SK-N-SH (cell line): Measurements from ENCODE around the gene SLC6A17.

Source experiments
- CHD2 ChIP-seq: fragments of 150-350 bp; IDR thresholded peaks from 2 replicates; pipeline ENCODE4 v1.6.1; 2018; ENCODE audit warnings: low read length; ENCODE audit not compliant: partially characterized antibody
- TAF1 ChIP-seq: IDR thresholded peaks from 2 replicates; pipeline ENCODE4 v1.6.1; 2012; ENCODE audit warnings: low read depth, mild to moderate bottlenecking, low read length, moderate library complexity, borderline replicate concordance
- TF ChIP-seq, protein P1 (sequence below): fragments of 200-600 bp; sonication (generic); IDR thresholded peaks from 2 replicates; pipeline ENCODE4 v1.6.1; 2017; ENCODE audit warnings: antibody characterized with exemption, mild to moderate bottlenecking, moderate library complexity
- TF ChIP-seq, protein P2 (sequence below): IDR thresholded peaks from 2 replicates; pipeline ENCODE4 v1.6.1; 2012; ENCODE audit warnings: mild to moderate bottlenecking, low read depth, low read length, moderate library complexity

DNA sequence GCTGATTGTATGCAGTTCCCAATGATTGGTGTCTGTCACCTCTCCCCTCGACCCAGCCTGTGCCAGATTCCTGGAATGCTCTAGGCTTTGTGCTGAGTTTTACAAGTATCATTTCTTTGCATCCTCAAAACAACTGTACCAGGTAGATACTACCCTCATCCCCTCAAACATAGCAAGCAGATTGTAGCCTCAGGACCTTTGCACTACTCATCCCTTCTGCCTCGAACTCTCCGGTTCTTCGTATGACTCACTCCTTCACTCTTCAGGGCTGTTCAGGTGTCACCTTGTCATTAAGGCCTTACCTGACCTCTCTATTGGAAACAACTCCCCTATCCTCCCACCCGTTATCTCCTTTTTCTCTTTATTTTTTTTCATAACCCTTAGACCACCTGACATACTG, 67.8 kb downstream of the SLC6A17 start:
- TF ChIP-seq, protein P1, sequence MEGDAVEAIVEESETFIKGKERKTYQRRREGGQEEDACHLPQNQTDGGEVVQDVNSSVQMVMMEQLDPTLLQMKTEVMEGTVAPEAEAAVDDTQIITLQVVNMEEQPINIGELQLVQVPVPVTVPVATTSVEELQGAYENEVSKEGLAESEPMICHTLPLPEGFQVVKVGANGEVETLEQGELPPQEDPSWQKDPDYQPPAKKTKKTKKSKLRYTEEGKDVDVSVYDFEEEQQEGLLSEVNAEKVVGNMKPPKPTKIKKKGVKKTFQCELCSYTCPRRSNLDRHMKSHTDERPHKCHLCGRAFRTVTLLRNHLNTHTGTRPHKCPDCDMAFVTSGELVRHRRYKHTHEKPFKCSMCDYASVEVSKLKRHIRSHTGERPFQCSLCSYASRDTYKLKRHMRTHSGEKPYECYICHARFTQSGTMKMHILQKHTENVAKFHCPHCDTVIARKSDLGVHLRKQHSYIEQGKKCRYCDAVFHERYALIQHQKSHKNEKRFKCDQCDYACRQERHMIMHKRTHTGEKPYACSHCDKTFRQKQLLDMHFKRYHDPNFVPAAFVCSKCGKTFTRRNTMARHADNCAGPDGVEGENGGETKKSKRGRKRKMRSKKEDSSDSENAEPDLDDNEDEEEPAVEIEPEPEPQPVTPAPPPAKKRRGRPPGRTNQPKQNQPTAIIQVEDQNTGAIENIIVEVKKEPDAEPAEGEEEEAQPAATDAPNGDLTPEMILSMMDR, result no peak
- TF ChIP-seq CHD2, result no peak
- no peak for TF ChIP-seq TAF1
- TF ChIP-seq, protein P2, sequence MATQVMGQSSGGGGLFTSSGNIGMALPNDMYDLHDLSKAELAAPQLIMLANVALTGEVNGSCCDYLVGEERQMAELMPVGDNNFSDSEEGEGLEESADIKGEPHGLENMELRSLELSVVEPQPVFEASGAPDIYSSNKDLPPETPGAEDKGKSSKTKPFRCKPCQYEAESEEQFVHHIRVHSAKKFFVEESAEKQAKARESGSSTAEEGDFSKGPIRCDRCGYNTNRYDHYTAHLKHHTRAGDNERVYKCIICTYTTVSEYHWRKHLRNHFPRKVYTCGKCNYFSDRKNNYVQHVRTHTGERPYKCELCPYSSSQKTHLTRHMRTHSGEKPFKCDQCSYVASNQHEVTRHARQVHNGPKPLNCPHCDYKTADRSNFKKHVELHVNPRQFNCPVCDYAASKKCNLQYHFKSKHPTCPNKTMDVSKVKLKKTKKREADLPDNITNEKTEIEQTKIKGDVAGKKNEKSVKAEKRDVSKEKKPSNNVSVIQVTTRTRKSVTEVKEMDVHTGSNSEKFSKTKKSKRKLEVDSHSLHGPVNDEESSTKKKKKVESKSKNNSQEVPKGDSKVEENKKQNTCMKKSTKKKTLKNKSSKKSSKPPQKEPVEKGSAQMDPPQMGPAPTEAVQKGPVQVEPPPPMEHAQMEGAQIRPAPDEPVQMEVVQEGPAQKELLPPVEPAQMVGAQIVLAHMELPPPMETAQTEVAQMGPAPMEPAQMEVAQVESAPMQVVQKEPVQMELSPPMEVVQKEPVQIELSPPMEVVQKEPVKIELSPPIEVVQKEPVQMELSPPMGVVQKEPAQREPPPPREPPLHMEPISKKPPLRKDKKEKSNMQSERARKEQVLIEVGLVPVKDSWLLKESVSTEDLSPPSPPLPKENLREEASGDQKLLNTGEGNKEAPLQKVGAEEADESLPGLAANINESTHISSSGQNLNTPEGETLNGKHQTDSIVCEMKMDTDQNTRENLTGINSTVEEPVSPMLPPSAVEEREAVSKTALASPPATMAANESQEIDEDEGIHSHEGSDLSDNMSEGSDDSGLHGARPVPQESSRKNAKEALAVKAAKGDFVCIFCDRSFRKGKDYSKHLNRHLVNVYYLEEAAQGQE, result no peak
